ENCODE measurements around the gene GCAT.

The GCAT gene

DNA sequence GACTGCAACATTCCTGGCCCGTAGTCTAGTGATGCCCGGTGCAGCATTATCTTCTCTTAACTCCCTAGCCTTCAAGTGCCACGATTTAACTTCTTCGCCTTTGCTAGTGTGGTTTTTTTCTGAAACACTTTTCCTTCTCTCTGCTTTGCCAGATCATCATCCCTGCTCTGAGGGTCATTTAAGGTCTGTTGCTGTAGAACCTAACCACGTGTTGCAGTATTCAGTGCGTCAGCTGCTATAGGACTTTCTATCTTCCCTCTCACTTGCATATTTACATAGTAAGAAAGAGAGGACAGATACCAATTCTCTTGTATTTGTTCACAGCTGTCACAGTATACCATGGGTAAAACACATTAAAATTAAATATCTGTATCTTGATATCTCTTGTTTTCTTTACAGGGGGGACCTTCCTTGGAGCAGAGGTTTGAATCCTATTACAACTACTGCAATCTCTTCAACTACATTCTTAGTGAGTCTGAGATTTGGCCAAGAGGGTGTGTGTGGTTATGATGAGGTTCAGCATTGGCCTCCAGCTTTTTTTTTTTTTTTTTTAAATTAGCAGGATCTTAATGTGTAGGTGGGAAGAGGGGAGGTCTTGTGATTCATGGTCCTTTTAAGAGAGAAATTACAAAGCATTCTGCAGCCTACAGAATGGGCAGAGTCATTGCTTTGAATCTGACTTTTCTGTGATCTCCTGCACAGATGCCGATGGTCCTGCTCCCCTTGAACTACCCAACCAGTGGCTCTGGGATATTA is 55.0 kb downstream of the GCAT start:
- TF ChIP-seq, protein P1, sequence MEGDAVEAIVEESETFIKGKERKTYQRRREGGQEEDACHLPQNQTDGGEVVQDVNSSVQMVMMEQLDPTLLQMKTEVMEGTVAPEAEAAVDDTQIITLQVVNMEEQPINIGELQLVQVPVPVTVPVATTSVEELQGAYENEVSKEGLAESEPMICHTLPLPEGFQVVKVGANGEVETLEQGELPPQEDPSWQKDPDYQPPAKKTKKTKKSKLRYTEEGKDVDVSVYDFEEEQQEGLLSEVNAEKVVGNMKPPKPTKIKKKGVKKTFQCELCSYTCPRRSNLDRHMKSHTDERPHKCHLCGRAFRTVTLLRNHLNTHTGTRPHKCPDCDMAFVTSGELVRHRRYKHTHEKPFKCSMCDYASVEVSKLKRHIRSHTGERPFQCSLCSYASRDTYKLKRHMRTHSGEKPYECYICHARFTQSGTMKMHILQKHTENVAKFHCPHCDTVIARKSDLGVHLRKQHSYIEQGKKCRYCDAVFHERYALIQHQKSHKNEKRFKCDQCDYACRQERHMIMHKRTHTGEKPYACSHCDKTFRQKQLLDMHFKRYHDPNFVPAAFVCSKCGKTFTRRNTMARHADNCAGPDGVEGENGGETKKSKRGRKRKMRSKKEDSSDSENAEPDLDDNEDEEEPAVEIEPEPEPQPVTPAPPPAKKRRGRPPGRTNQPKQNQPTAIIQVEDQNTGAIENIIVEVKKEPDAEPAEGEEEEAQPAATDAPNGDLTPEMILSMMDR (IDR thresholded peaks at IDR 0.05; ENCODE audit: low read depth, low read length, missing control alignments): no peak
- in situ Hi-C loops (cut with HindIII; ENCODE audit: low sequenced_read_pairs): loop anchor here (5.0 kb wide), 1 partner anchor 45 kb away; no protein-coding TSS in a partner anchor
- DNase-seq (ENCODE audit: low read depth): no peak
- H3K4me3 ChIP-seq (ENCODE audit: low read depth, low read length): no peak overlapping the region

DNA sequence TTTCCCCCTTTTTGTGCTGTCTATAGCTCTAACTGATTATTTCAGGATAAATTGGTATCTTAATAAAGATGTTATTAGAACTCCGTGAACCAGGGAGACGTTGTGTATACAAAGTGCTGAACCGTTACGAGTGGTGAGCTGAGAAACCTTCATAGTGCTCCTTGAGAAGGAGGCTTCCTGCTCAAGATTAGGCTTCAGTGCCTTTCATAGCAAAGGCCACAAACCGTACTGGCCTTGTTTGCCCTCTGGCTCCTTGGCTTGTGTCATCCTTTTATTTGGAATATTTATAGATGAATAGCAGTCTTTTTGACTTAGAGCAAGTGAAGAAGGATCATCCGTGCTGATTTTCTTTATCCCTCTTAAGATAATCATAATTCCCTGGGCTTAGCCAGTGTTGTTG is 57.8 kb downstream of the GCAT start:
- no peak overlapping the region for H3K4me3 ChIP-seq (ENCODE audit: low read depth, low read length)
- no peak for DNase-seq (ENCODE audit: low read depth)
- in situ Hi-C loops (cut with HindIII; ENCODE audit: low sequenced_read_pairs): no loop called here
- TF ChIP-seq, protein P1 (IDR thresholded peaks at IDR 0.05; ENCODE audit: low read depth, low read length, missing control alignments): no peak
